OCI-LY1 (cell line): ENCODE results near the gene TASP1.

ENCODE experiments used
- EZH2 ChIP-seq: fragments of 200-600 bp; sonication (generic), shearing (Covaris generic); IDR thresholded peaks from 2 replicates; pipeline ENCODE4 v1.8.0; 2017; ENCODE audit warnings: borderline replicate concordance, mixed run types, mild to moderate bottlenecking, antibody characterized with exemption, low read length, moderate library complexity, mixed read lengths
- TF ChIP-seq, protein P1 (sequence below): fragments of 200-600 bp; sonication (generic), shearing (Covaris generic); IDR thresholded peaks from 2 replicates; pipeline ENCODE4 v1.5.1; 2017; ENCODE audit warnings: mild to moderate bottlenecking, antibody characterized with exemption, low read length, moderate library complexity, mixed read lengths

DNA sequence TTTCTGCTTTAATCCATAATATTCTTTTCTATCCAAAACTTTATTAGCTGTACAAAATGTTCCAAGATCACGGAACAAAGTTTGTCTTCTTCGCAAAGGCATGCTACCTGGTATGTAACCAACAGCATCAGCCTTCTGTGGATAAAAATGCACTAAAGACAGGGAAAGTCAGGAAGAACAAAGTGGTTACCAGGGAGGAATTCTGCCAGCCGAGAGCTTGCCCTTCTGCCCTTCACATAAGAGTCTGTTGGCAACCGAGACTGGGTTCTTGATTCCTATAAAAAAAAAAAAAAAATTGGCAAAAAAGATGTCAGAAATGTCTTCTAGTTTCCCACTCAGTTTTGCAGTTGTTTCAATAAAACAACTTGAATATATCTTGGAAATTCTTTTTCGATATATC lies 58.0 kb downstream of the TASP1 start:
- TF ChIP-seq, protein P1, sequence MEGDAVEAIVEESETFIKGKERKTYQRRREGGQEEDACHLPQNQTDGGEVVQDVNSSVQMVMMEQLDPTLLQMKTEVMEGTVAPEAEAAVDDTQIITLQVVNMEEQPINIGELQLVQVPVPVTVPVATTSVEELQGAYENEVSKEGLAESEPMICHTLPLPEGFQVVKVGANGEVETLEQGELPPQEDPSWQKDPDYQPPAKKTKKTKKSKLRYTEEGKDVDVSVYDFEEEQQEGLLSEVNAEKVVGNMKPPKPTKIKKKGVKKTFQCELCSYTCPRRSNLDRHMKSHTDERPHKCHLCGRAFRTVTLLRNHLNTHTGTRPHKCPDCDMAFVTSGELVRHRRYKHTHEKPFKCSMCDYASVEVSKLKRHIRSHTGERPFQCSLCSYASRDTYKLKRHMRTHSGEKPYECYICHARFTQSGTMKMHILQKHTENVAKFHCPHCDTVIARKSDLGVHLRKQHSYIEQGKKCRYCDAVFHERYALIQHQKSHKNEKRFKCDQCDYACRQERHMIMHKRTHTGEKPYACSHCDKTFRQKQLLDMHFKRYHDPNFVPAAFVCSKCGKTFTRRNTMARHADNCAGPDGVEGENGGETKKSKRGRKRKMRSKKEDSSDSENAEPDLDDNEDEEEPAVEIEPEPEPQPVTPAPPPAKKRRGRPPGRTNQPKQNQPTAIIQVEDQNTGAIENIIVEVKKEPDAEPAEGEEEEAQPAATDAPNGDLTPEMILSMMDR = no peak
- no peak for TF ChIP-seq EZH2
